ENCODE results near the gene EXOC3. TPM values are rescaled to one million over a fixed set of nuclear protein-coding genes. Genes with fewer than 3 reads are reported as not detected.

EXOC3 gene
- total RNA-seq, 2 experiments from 2014 or later = 31.0 to 58.2 TPM

GRCh38 chr5:479566-480319, 36.8 kb downstream of the EXOC3 start:
- Histone ChIP-seq H3K36me3 (ENCODE audit: insufficient read depth, low read length) (no peaks in the 10 kb centered on the region), H3K79me2 (ENCODE audit: insufficient read depth, low read depth, low read length) (no peaks in the 10 kb centered on the region), H4K20me1 (ENCODE audit: insufficient read depth, low read length) (no peaks in the 10 kb centered on the region), H3K4me3 (ENCODE audit: low read depth, low read length, poor library complexity, severe bottlenecking) (no peak overlapping the region), H3K9me3 (ENCODE audit: low read length) (no peaks in the 10 kb centered on the region), H2AFZ (ENCODE audit: low read length) (no peak overlapping the region), H3K9me2 (ENCODE audit: insufficient read depth, low read length) (no peaks in the 10 kb centered on the region), H3K4me2 (ENCODE audit: low read length) (no peak overlapping the region), H3K27ac (ENCODE audit: low read depth, low read length, poor library complexity, severe bottlenecking) (no peak overlapping the region), H3K4me1 (ENCODE audit: insufficient read depth, low read length, poor library complexity, severe bottlenecking) (no peaks in the 10 kb centered on the region)
- CTCF ChIA-PET (ENCODE audit: unreplicated experiment) = no interaction called here
- BruUV-seq (replicated peaks) = no TSS peak
- POLR2A ChIA-PET = interaction anchor here (0.7 kb wide), 1 partner anchor 78 kb away, joined by 3 read pairs; no protein-coding TSS in a partner anchor
- TF ChIP-seq EZH2phosphoT487 (IDR thresholded peaks at IDR 0.05; ENCODE audit: borderline replicate concordance, low read depth, low read length) (no peak), CTCF (conservative IDR thresholded peaks at IDR 0.05; ENCODE audit: low read length) (no peak)
- intact Hi-C loops (cut with micrococcal nuclease; ENCODE audit: unreplicated experiment) = loop anchor here (10.0 kb wide), 1 partner anchor 135 kb away; the partner anchor contains the start of gene CEP72
- DNase-seq (ENCODE audit: low spot score) = no peak

GRCh38 chr5:481347-481746, 38.4 kb downstream of the EXOC3 start:
- H3K4me1 ChIP-seq (ENCODE audit: insufficient read depth, low read length, poor library complexity, severe bottlenecking) = no peaks in the 10 kb centered on the region
- no peak overlapping the region for H3K4me3 ChIP-seq (ENCODE audit: low read depth, low read length, poor library complexity, severe bottlenecking)
- intact Hi-C loops (cut with micrococcal nuclease; ENCODE audit: unreplicated experiment) = no loop called here
- CTCF ChIA-PET (ENCODE audit: unreplicated experiment) = no interaction called here
- H3K36me3 ChIP-seq (ENCODE audit: insufficient read depth, low read length) = no peaks in the 10 kb centered on the region
- H3K9me2 ChIP-seq (ENCODE audit: insufficient read depth, low read length) = no peaks in the 10 kb centered on the region
- H3K9me3 ChIP-seq (ENCODE audit: low read length) = no peaks in the 10 kb centered on the region
- no peak overlapping the region for H3K4me2 ChIP-seq (ENCODE audit: low read length)
- H2AFZ ChIP-seq (ENCODE audit: low read length) = no peak overlapping the region
- no peaks in the 10 kb centered on the region for H4K20me1 ChIP-seq (ENCODE audit: insufficient read depth, low read length)
- DNase-seq (ENCODE audit: low spot score) = no peak
- H3K27ac ChIP-seq (ENCODE audit: low read depth, low read length, poor library complexity, severe bottlenecking) = no peak overlapping the region
- TF ChIP-seq EZH2phosphoT487 (IDR thresholded peaks at IDR 0.05; ENCODE audit: borderline replicate concordance, low read depth, low read length) (no peak), CTCF (conservative IDR thresholded peaks at IDR 0.05; ENCODE audit: low read length) (no peak)
- H3K79me2 ChIP-seq (ENCODE audit: insufficient read depth, low read depth, low read length) = no peaks in the 10 kb centered on the region
- POLR2A ChIA-PET = no interaction called here
- BruUV-seq (replicated peaks) = no TSS peak

- Histone ChIP-seq H3K9me3 (ENCODE audit: low read length) (no peaks in the 10 kb centered on the region), H3K27ac (ENCODE audit: low read depth, low read length, poor library complexity, severe bottlenecking) (no peak overlapping the region), H3K36me3 (ENCODE audit: insufficient read depth, low read length) (no peaks in the 10 kb centered on the region), H2AFZ (ENCODE audit: low read length) (no peak overlapping the region), H3K9me2 (ENCODE audit: insufficient read depth, low read length) (no peaks in the 10 kb centered on the region), H3K4me2 (ENCODE audit: low read length) (no peak overlapping the region), H3K79me2 (ENCODE audit: insufficient read depth, low read depth, low read length) (no peaks in the 10 kb centered on the region), H4K20me1 (ENCODE audit: insufficient read depth, low read length) (no peaks in the 10 kb centered on the region), H3K4me1 (ENCODE audit: insufficient read depth, low read length, poor library complexity, severe bottlenecking) (no peaks in the 10 kb centered on the region), H3K4me3 (ENCODE audit: low read depth, low read length, poor library complexity, severe bottlenecking) (no peak overlapping the region)
- CTCF ChIA-PET (ENCODE audit: unreplicated experiment) = no interaction called here
- POLR2A ChIA-PET = no interaction called here
- no peak for DNase-seq (ENCODE audit: low spot score)
- no TSS peak for BruUV-seq (replicated peaks)
- intact Hi-C loops (cut with micrococcal nuclease; ENCODE audit: unreplicated experiment) = no loop called here
- TF ChIP-seq EZH2phosphoT487 (IDR thresholded peaks at IDR 0.05; ENCODE audit: borderline replicate concordance, low read depth, low read length) = no peak
- TF ChIP-seq CTCF (conservative IDR thresholded peaks at IDR 0.05; ENCODE audit: low read length) = no peak
These were observed 39.0 kb downstream of the EXOC3 start for GRCh38 chr5:482021-482420.

All from OCI-LY7 (cell line).